Chondrocyte (in vitro differentiated cells): ENCODE results near the gene AKT3. TPM values are rescaled to one million over a fixed set of nuclear protein-coding genes. Genes with fewer than 3 reads are reported as not detected.

Experiments used
- DNase-seq: peaks from one replicate; pipeline ENCODE4 v3.0.0; 2021; ENCODE audit warnings: mixed read lengths, low spot score
- H3K27ac Mint-ChIP-seq: one replicate; pipeline ENCODE4 v1.8.0; 2021; ENCODE audit warnings: mild to moderate bottlenecking, moderate library complexity, mixed read lengths; ENCODE audit not compliant: unreplicated experiment
- H3K27me3 Mint-ChIP-seq: 2 replicates; pipeline ENCODE4 v1.8.0; 2021; ENCODE audit warnings: low read depth, mixed read lengths
- H3K36me3 Mint-ChIP-seq: 2 replicates; pipeline ENCODE4 v1.8.0; 2021; ENCODE audit warnings: low read depth, mixed read lengths
- H3K4me1 Mint-ChIP-seq: 2 replicates; pipeline ENCODE4 v1.8.0; 2021; ENCODE audit warnings: low read depth, mild to moderate bottlenecking, mixed read lengths
- H3K4me3 Mint-ChIP-seq: one replicate; pipeline ENCODE4 v1.8.0; 2021; ENCODE audit warnings: mild to moderate bottlenecking, moderate library complexity, mixed read lengths; ENCODE audit not compliant: unreplicated experiment
- H3K9me3 Mint-ChIP-seq: 2 replicates; pipeline ENCODE4 v1.8.0; 2021; ENCODE audit warnings: low read depth, mixed read lengths
- total RNA-seq: library from RNA; stranded (reverse); gene quantifications from 3 replicates; pipeline ENCODE4 v1.2.1, GENCODE V29; 2021
- TF ChIP-seq, protein P1 (sequence below): fragments of 200-600 bp; sonication (generic); IDR thresholded peaks from 2 replicates; pipeline ENCODE4 v1.5.0; 2021; ENCODE audit warnings: antibody characterized with exemption, mild to moderate bottlenecking, moderate library complexity

AKT3 gene
- total RNA-seq, 1 donor from 2014 or later = 111 TPM

DNA sequence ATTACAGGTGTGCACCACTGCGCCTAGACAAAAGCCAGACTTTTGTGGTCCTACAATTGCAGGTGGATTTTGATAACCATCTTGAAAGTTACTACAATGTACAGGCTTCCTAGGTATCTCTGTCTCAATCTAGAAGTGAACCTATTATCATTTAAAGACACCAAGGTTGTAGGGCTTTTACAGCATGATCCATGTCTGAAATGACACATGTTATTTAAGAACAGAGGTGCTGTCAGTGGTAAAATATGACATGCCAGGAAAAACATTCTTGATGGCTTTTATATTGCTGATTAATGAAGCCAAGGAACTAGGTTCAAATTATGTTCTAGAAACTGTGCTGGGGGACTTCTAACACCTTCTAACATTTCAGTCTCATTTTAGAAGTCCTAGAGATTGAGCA lies 341.1 kb downstream of the AKT3 start:
- no peak overlapping the region for H3K4me3 Mint-ChIP-seq
- H3K27me3 Mint-ChIP-seq = no peaks in the 10 kb centered on the region
- TF ChIP-seq, protein P1, sequence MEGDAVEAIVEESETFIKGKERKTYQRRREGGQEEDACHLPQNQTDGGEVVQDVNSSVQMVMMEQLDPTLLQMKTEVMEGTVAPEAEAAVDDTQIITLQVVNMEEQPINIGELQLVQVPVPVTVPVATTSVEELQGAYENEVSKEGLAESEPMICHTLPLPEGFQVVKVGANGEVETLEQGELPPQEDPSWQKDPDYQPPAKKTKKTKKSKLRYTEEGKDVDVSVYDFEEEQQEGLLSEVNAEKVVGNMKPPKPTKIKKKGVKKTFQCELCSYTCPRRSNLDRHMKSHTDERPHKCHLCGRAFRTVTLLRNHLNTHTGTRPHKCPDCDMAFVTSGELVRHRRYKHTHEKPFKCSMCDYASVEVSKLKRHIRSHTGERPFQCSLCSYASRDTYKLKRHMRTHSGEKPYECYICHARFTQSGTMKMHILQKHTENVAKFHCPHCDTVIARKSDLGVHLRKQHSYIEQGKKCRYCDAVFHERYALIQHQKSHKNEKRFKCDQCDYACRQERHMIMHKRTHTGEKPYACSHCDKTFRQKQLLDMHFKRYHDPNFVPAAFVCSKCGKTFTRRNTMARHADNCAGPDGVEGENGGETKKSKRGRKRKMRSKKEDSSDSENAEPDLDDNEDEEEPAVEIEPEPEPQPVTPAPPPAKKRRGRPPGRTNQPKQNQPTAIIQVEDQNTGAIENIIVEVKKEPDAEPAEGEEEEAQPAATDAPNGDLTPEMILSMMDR = no peak
- H3K9me3 Mint-ChIP-seq = no peaks in the 10 kb centered on the region
- H3K4me1 Mint-ChIP-seq = peaks cover 6% of the 10 kb centered on the region
- no peak for DNase-seq
- H3K27ac Mint-ChIP-seq = no peak overlapping the region
- H3K36me3 Mint-ChIP-seq = peaks cover 28% of the 10 kb centered on the region

DNA sequence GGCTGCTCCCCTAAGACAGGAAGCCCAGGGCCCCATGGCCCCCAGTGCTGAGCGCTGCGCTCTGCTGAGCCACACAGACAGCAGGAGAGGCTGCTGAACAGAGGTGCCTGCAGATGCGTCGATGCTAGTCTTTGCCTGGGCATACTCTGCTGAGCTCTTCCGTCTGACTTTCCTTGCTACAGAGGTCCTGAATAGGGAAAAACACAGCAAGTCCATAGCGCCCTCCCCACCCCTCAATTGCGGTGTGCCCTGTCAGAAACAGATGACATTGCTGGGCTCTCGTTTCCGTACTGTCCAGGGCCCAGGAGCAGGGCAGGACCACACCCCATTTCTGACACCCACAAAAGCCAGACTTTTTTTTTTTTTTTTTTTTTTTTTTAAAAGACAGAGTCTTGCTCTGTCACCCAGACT lies 341.7 kb downstream of the AKT3 start:
- no peaks in the 10 kb centered on the region for H3K9me3 Mint-ChIP-seq
- no peak overlapping the region for H3K27ac Mint-ChIP-seq
- no peaks in the 10 kb centered on the region for H3K27me3 Mint-ChIP-seq

DNA sequence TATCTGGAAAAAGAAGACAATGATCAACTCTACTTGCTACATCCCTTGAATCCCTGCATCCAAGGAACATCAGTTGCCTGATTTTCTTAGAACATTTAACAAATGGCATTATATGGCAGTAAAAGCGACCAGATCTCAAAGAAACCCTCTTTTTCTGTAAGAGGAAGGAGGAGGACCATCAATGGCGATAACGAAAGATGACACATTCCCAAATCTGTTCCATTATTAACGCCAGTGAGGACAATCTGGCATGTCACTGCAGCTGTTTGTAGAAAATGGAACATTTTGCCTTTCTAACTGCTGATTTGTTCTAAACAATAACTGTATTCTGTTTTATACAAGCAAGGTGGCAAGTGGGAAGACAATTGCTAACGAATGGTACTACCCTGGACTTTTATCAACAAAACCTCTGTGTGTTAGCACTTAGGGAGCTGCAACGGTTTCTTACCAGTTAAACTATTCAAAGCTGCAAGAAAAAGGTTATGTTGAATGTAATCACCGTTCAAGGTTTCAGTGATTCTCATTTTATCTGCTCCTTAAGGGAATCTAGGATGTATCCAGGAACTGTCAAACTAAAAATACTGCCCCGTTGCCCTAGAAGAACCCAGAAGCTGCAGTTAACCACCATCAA lies 342.3 kb downstream of the AKT3 start:
- H3K27me3 Mint-ChIP-seq = no peaks in the 10 kb centered on the region
- peaks cover 2% of the 10 kb centered on the region for H3K4me1 Mint-ChIP-seq
- no peak overlapping the region for H3K27ac Mint-ChIP-seq
- TF ChIP-seq, protein P1 = no peak
- no peak overlapping the region for H3K4me3 Mint-ChIP-seq
- H3K9me3 Mint-ChIP-seq = no peaks in the 10 kb centered on the region
- no peak for DNase-seq
- H3K36me3 Mint-ChIP-seq = peaks cover 38% of the 10 kb centered on the region

More for the DNA sequence above, 341.7 kb downstream of the AKT3 start:
- H3K4me1 Mint-ChIP-seq = peaks cover 2% of the 10 kb centered on the region
- no peak for DNase-seq
- peaks cover 33% of the 10 kb centered on the region for H3K36me3 Mint-ChIP-seq
- TF ChIP-seq, protein P1 = no peak
- no peak overlapping the region for H3K4me3 Mint-ChIP-seq

DNA sequence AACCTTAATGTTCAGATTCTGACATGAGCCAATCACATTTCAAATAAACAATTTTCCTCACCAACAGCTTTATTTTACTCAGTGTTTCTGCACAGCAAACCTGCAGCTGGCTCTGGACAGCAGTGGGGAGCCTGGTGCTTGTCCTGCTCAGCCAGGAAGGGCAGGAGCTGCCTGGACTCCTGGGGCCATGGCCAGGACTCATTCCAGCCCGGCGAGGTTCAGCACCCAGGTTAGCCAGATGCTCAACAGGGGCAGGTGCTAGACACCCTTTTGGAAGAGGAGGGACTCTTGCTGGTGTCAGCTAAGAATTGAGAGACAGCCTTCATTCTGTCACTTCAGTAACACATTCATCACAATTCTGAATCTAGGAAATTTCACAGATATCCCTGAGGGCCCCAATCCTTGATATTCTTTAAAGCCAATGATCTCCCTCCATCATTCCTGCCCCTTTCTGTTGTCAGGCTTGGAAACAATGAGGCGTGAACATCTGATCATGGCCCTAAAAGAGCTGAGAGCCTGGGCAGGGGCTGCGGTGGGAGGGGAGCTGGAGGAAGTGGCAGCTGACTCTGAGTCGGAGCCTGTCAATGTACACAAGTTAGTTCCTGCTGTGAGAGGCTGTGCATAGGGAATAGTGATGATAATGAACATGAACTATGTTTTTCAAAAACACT lies 342.9 kb downstream of the AKT3 start:
- DNase-seq = no peak
- Mint-ChIP-seq H3K4me1 (peaks cover 2% of the 10 kb centered on the region), H3K27ac (no peak overlapping the region), H3K9me3 (no peaks in the 10 kb centered on the region), H3K36me3 (peaks cover 39% of the 10 kb centered on the region), H3K27me3 (no peaks in the 10 kb centered on the region), H3K4me3 (no peak overlapping the region)
- TF ChIP-seq, protein P1 = no peak

DNA sequence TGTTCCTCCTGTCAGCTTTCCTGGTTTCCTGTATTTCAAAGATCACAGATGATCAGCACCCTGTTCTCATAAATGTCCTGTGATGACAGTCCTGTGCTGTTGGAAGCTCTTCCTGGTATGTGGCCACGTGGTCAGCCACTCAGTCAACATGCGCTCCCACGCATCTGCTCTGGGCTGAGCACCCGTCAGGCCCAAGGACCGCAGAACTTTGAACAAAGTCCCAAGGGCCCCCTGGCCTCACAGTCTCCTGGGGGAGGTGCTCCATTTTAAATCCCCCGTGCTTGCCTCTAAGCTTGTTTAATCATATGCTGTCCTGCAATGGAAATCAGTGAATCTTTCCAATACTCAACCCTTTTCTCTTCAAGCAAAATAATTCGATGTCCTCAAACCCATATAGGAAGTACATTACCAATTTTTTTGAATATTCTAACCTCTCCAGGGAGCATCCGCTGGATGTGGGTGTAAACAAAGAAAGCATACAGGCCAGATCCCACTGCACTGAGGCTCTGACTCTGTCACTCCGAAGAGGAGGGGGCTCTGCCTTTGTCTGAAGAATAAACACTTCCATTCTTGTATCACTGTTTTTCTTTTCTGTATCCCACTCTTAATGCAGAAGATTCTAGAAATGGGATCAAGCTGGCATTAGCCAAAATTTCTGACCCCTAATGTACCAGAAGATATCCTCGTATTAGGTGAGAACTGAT lies 343.9 kb downstream of the AKT3 start:
- no peak overlapping the region for H3K4me3 Mint-ChIP-seq
- H3K27me3 Mint-ChIP-seq = no peaks in the 10 kb centered on the region
- H3K9me3 Mint-ChIP-seq = no peaks in the 10 kb centered on the region
- no peak overlapping the region for H3K27ac Mint-ChIP-seq
- peaks cover 4% of the 10 kb centered on the region for H3K4me1 Mint-ChIP-seq
- H3K36me3 Mint-ChIP-seq = peaks cover 32% of the 10 kb centered on the region
- TF ChIP-seq, protein P1 = no peak
- DNase-seq = no peak
